Stimulated activated CD8-positive, alpha-beta memory T cell treated with anti-CD3 and anti-CD28 coated beads, Interleukin-7, amount 100 ng/mL, for 4 hours (primary cell): ENCODE measurements around the gene PLEKHG4B.
"Not testable (repeated sequence)": the region's sequence is repeated elsewhere in the genome, so short reads cannot be mapped to it uniquely, and the experiment has no call there.

Experiments
- DNase-seq, 2 donors: peaks; one replicate each; pipeline ENCODE4 v3.0.0-alpha.2; 2020; ENCODE audit warnings: low read depth in 2 of 2

The PLEKHG4B gene

GRCh38 chr5:157126-157715 is 65.3 kb downstream of the PLEKHG4B start:
- no peak for DNase-seq

- DNase-seq, result no peak
These were observed 65.8 kb downstream of the PLEKHG4B start for GRCh38 chr5:157801-158200.

GRCh38 chr5:158807-159447 is 67.0 kb downstream of the PLEKHG4B start:
- no peak for DNase-seq

GRCh38 chr5:159448-160172 is 67.6 kb downstream of the PLEKHG4B start:
- DNase-seq, result no peak

- no peak for DNase-seq
These were observed 68.2 kb downstream of the PLEKHG4B start for GRCh38 chr5:160173-160510.

GRCh38 chr5:160921-161802 is 69.2 kb downstream of the PLEKHG4B start:
- DNase-seq, result no peak

GRCh38 chr5:161803-162110 is 69.8 kb downstream of the PLEKHG4B start:
- no peak for DNase-seq

GRCh38 chr5:162190-162564 is 70.2 kb downstream of the PLEKHG4B start:
- DNase-seq, result no peak

- DNase-seq, result no peak
These were observed 70.8 kb downstream of the PLEKHG4B start for GRCh38 chr5:162565-163337.

- no peak for DNase-seq
These were observed 71.3 kb downstream of the PLEKHG4B start for GRCh38 chr5:163338-163620.

- DNase-seq, result no peak
These were observed 71.9 kb downstream of the PLEKHG4B start for GRCh38 chr5:163841-164240.

GRCh38 chr5:164244-164643 is 72.3 kb downstream of the PLEKHG4B start:
- no peak for DNase-seq

- DNase-seq, result not testable (repeated sequence)
These were observed 72.8 kb downstream of the PLEKHG4B start for GRCh38 chr5:164783-165182.

GRCh38 chr5:166441-167372 is 74.7 kb downstream of the PLEKHG4B start:
- DNase-seq, result no peak

GRCh38 chr5:167511-167910 is 75.5 kb downstream of the PLEKHG4B start:
- DNase-seq, result no peak

- DNase-seq, result no peak
These were observed 76.2 kb downstream of the PLEKHG4B start for GRCh38 chr5:167982-168660.

- no peak for DNase-seq
These were observed 77.2 kb downstream of the PLEKHG4B start for GRCh38 chr5:169071-169727.

GRCh38 chr5:169728-170094 is 77.7 kb downstream of the PLEKHG4B start:
- DNase-seq, result no peak

GRCh38 chr5:170971-171800 is 79.2 kb downstream of the PLEKHG4B start:
- no peak for DNase-seq
